ENCODE data around the gene HCN2.
"Not testable (repeated sequence)": the region's sequence is repeated elsewhere in the genome, so short reads cannot be mapped to it uniquely, and the experiment has no call there.

DNA sequence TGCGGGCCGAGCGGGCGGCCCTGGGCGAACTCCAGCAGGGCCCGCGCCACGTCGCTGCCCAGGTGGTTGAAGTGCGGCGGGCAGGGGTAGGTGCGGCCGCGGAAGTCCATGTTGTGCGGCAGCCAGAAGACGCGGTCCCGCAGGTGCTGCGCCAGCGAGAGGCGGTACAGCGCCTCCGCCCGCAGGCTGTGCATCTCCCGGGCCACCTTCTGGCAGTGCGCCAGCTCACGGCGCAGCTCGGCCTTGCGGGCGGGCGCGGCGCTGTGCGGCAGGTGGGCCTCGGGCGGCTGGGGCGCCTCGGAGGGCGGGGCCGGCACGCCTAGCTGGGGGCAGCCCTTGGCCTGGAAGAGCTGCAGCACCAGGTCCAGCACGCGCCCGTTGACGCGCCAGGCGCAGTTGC lies 31.5 kb downstream of the HCN2 start:
- TF ChIP-seq, protein P1, sequence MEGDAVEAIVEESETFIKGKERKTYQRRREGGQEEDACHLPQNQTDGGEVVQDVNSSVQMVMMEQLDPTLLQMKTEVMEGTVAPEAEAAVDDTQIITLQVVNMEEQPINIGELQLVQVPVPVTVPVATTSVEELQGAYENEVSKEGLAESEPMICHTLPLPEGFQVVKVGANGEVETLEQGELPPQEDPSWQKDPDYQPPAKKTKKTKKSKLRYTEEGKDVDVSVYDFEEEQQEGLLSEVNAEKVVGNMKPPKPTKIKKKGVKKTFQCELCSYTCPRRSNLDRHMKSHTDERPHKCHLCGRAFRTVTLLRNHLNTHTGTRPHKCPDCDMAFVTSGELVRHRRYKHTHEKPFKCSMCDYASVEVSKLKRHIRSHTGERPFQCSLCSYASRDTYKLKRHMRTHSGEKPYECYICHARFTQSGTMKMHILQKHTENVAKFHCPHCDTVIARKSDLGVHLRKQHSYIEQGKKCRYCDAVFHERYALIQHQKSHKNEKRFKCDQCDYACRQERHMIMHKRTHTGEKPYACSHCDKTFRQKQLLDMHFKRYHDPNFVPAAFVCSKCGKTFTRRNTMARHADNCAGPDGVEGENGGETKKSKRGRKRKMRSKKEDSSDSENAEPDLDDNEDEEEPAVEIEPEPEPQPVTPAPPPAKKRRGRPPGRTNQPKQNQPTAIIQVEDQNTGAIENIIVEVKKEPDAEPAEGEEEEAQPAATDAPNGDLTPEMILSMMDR (conservative IDR thresholded peaks at IDR 0.05; ENCODE audit: low read depth, low read length), result not testable (repeated sequence)
- not testable (repeated sequence) for TF ChIP-seq EZH2phosphoT487 (IDR thresholded peaks at IDR 0.05; ENCODE audit: borderline replicate concordance, low read length)
